ENCODE measurements around the gene CAMK2D. TPM values are rescaled to one million over a fixed set of nuclear protein-coding genes. Genes with fewer than 3 reads are reported as not detected.

CAMK2D gene
- total RNA-seq, 1 experiment from 2014 or later, result 21.5 TPM

DNA sequence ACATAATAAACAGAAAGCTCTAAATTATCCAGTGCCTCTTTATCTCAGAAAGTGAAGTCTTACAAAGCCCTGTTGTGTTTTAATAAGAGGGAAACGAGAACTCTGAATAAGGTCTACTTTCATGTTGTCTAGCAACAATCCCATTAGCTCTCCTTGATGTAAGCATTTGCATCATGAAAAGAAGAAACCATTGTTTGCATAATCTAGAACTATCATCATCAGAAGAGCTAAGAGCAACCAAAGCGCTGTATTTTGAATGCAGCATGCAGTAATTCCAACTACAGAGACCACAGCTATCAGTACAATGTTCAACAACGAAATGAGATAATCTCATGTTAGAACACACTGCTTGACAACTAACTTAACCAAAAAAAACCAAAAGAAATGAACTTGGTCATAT lies 257.1 kb downstream of the CAMK2D start:
- DNase-seq, result no peak
- Histone ChIP-seq H3K27me3 (ENCODE audit: control insufficient read depth, insufficient read depth, low read length) (no peaks in the 10 kb centered on the region), H3K4me3 (ENCODE audit: insufficient read depth, low read depth, low read length) (no peak overlapping the region), H3K36me3 (replicated peaks; ENCODE audit: control insufficient read depth, insufficient read depth, low read length) (no peaks in the 10 kb centered on the region)

DNA sequence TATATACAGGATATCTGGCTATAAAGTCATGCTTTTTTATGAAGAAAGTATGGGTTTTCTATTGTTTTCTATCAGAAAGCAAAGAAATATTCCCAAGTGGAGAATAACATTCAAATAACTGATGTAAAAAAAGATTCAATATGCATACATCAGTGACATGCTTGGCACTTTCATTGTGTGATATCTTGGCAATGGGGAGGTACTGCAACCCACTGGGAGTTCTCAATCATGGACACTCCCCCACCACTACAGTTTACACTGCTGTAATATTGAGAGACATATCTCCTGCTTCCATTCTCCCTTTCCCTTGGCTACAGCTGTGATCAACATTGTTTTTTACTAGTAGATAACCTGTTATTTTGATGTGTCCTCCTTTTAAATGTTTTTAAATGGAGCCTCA lies 257.8 kb downstream of the CAMK2D start:
- H3K36me3 ChIP-seq (replicated peaks; ENCODE audit: control insufficient read depth, insufficient read depth, low read length), result no peaks in the 10 kb centered on the region
- DNase-seq, result no peak
- no peak overlapping the region for H3K4me3 ChIP-seq (ENCODE audit: insufficient read depth, low read depth, low read length)
- H3K27me3 ChIP-seq (ENCODE audit: control insufficient read depth, insufficient read depth, low read length), result no peaks in the 10 kb centered on the region

GRCh38 chr4:113502906-113503305 lies 258.6 kb downstream of the CAMK2D start:
- no peak overlapping the region for H3K4me3 ChIP-seq (ENCODE audit: insufficient read depth, low read depth, low read length)
- no peaks in the 10 kb centered on the region for H3K36me3 ChIP-seq (replicated peaks; ENCODE audit: control insufficient read depth, insufficient read depth, low read length)
- no peaks in the 10 kb centered on the region for H3K27me3 ChIP-seq (ENCODE audit: control insufficient read depth, insufficient read depth, low read length)
- no peak for DNase-seq

- H3K27me3 ChIP-seq (ENCODE audit: control insufficient read depth, insufficient read depth, low read length), result no peaks in the 10 kb centered on the region
- DNase-seq, result no peak
- H3K36me3 ChIP-seq (replicated peaks; ENCODE audit: control insufficient read depth, insufficient read depth, low read length), result no peaks in the 10 kb centered on the region
- H3K4me3 ChIP-seq (ENCODE audit: insufficient read depth, low read depth, low read length), result no peak overlapping the region
These were observed 259.1 kb downstream of the CAMK2D start for GRCh38 chr4:113502476-113502875.

DNA sequence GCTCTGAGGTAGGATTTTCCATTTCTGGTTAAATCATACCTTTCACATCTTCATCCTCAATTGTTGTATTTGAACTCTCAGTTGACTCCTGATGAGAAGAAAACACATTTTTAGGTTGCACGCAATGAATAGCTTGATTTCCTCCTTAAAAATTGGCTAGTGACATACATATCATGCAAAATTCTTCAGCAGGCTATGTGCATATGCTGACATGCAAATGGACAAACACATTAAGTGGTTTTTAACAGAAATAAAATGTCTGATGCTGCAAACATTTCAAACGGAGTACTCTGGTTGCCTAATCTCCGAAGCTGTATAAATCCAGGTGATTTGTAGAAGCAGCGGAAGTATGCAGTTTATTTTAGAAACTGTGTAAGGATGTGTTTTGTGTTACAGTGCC lies 261.1 kb downstream of the CAMK2D start:
- no peaks in the 10 kb centered on the region; the same call in 1 of the 2 replicates for H3K36me3 ChIP-seq (replicated peaks; ENCODE audit: control insufficient read depth, insufficient read depth, low read length)
- H3K27me3 ChIP-seq (ENCODE audit: control insufficient read depth, insufficient read depth, low read length), result no peaks in the 10 kb centered on the region
- no peak overlapping the region for H3K4me3 ChIP-seq (ENCODE audit: insufficient read depth, low read depth, low read length)
- DNase-seq, result no peak

DNA sequence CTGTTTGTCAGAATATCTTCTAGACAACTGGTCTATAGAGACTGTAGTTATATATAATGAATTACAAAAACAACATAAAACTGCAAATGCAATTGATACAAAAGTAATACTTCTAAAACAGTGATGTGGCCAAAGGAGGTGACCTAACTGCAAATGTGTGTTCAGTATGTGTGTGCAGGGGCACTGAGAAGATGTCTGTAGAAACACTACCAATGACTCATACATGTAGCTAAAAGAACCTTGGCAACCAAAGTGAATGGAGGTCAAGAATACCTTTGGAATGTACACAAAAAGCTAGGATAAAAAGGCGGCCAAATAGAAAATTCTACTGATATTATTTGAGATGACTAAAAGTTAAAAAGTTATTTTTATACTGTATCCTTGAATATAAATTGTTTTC lies 261.8 kb downstream of the CAMK2D start:
- Histone ChIP-seq H3K27me3 (ENCODE audit: control insufficient read depth, insufficient read depth, low read length) (no peaks in the 10 kb centered on the region), H3K4me3 (ENCODE audit: insufficient read depth, low read depth, low read length) (no peak overlapping the region), H3K36me3 (replicated peaks; ENCODE audit: control insufficient read depth, insufficient read depth, low read length) (no peaks in the 10 kb centered on the region; the same call in 1 of the 2 replicates)
- DNase-seq, result no peak

- no peak for DNase-seq
- no peaks in the 10 kb centered on the region; the same call in 1 of the 2 replicates for H3K36me3 ChIP-seq (replicated peaks; ENCODE audit: control insufficient read depth, insufficient read depth, low read length)
- no peaks in the 10 kb centered on the region for H3K27me3 ChIP-seq (ENCODE audit: control insufficient read depth, insufficient read depth, low read length)
- no peak overlapping the region for H3K4me3 ChIP-seq (ENCODE audit: insufficient read depth, low read depth, low read length)
These were observed 262.4 kb downstream of the CAMK2D start for GRCh38 chr4:113499166-113499565.

DNA sequence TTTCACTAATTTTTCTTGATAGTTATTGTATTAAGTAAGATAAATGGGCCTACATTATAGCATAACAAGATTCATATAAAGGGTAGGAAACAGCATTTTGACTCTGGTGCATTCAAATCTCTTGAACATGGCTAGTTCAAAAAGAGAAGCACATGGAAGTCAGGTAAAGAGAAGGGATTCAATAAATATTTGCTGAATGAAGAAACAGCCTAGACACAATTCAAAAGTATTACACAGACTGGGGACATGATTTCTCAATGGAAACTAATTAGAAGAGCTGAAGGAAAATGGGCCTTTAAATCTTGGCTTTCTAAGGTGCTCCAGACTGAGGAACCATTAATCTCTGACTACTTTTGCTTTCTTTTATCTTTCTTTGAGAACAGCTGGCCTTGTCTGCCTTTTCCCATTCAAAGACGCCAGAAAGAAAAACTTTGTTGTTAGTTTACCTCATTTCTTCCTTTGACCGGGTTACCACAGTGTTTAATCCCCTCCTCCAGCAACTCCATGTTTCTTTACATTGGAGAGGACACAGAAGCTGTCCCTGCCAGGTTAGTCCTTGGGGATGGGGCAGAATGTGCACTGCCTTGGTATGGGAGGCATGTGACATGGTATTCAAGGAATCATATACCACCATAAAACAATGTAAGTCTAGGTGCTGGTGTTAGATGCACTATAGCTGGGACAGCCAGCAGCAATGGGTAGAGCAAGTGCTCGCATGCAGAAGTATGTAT lies 264.2 kb downstream of the CAMK2D start:
- DNase-seq, result no peak
- no peaks in the 10 kb centered on the region for H3K27me3 ChIP-seq (ENCODE audit: control insufficient read depth, insufficient read depth, low read length)
- no peak overlapping the region for H3K4me3 ChIP-seq (ENCODE audit: insufficient read depth, low read depth, low read length)
- H3K36me3 ChIP-seq (replicated peaks; ENCODE audit: control insufficient read depth, insufficient read depth, low read length), result no peaks in the 10 kb centered on the region; the same call in 1 of the 2 replicates

GRCh38 chr4:113496698-113497097 lies 264.8 kb downstream of the CAMK2D start:
- DNase-seq, result no peak
- H3K36me3 ChIP-seq (replicated peaks; ENCODE audit: control insufficient read depth, insufficient read depth, low read length), result no peaks in the 10 kb centered on the region; the same call in 1 of the 2 replicates
- no peaks in the 10 kb centered on the region for H3K27me3 ChIP-seq (ENCODE audit: control insufficient read depth, insufficient read depth, low read length)
- no peak overlapping the region for H3K4me3 ChIP-seq (ENCODE audit: insufficient read depth, low read depth, low read length)

- Histone ChIP-seq H3K4me3 (ENCODE audit: insufficient read depth, low read depth, low read length) (no peak overlapping the region), H3K36me3 (replicated peaks; ENCODE audit: control insufficient read depth, insufficient read depth, low read length) (no peaks in the 10 kb centered on the region; the same call in 1 of the 2 replicates), H3K27me3 (ENCODE audit: control insufficient read depth, insufficient read depth, low read length) (no peaks in the 10 kb centered on the region)
- no peak for DNase-seq
These were observed 265.7 kb downstream of the CAMK2D start for GRCh38 chr4:113495790-113496189.

DNA sequence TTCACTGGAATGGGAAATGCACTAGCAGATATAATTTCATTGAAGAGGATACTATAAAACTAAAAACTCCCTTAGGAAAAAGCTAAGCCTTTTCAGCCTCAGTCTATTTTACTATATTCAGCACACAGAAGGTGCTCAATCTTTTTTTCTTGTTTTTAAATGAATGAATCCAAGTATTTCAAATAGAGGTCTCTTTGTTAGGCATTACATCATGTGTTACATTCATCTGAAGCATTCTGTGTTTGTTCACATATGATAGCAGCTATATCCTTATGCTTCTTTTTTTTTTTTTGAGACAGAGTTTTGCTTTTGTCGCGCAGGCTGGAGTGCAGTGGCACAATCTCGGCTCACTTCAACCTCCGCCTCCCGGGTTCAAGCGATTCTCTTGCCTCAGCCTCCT lies 278.4 kb downstream of the CAMK2D start:
- no peak for DNase-seq
- no peak overlapping the region for H3K4me3 ChIP-seq (ENCODE audit: insufficient read depth, low read depth, low read length)

DNA sequence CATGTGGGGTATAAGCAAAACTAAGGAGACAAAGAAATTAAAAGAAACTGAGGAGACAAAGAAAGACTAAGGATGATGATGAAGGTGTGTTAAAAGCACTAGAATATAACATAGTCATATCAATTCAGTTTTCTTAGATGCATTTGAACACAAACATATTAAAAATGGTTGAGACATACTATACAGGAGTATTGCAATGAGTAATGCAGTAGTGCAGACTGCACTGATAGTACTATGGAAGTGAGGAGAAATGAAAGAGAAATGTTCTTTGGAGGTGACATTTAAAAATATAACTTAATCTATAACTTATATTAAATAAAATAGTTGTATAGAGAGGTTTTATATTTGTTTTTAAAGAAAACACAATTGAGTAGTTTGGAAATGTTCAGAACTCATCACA lies 279.2 kb downstream of the CAMK2D start:
- H3K27me3 ChIP-seq (ENCODE audit: control insufficient read depth, insufficient read depth, low read length), result no peaks in the 10 kb centered on the region
- DNase-seq, result no peak
- no peak overlapping the region for H3K4me3 ChIP-seq (ENCODE audit: insufficient read depth, low read depth, low read length)
- H3K36me3 ChIP-seq (replicated peaks; ENCODE audit: control insufficient read depth, insufficient read depth, low read length), result no peaks in the 10 kb centered on the region

More for the DNA sequence above, 278.4 kb downstream of the CAMK2D start:
- H3K36me3 ChIP-seq (replicated peaks; ENCODE audit: control insufficient read depth, insufficient read depth, low read length), result no peaks in the 10 kb centered on the region
- H3K27me3 ChIP-seq (ENCODE audit: control insufficient read depth, insufficient read depth, low read length), result no peaks in the 10 kb centered on the region

DNA sequence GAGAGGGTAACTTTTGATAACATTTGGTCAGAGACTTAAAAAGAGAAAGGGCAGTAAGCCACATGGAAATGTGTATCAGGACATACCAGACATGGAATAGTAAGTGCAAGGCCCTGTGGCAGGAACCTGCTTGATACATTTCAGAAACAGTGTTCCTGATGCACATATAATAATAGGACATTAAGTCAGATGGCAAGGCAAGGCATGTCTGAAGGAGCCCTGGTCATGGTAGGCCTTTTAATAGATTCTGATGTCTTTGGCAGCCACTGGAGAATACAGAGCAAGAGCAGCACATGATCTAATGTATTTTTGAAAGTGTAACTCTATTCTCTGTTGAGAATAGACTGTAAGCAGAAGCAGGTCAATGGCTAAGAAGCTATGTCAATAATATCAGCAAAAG lies 279.7 kb downstream of the CAMK2D start:
- Histone ChIP-seq H3K36me3 (replicated peaks; ENCODE audit: control insufficient read depth, insufficient read depth, low read length) (no peaks in the 10 kb centered on the region), H3K4me3 (ENCODE audit: insufficient read depth, low read depth, low read length) (no peak overlapping the region), H3K27me3 (ENCODE audit: control insufficient read depth, insufficient read depth, low read length) (no peaks in the 10 kb centered on the region)
- no peak for DNase-seq

DNA sequence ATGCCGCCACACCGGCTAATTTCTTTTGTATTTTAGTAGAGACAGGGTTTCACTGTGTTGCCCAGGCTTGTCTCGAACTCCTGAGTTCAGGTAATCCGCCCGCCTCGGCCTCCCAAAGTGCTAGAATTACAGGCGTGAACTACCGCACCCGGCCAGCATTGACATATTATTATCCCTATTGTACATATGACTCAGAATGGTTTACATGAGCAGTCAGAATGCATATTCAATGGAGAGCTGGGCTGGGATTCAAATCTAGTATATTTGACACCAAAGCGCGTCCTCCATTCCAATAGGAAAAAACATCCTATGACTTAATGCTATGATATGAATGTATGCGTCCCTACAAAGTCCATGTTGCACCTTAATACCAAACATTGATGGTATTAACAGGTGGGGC lies 281.4 kb downstream of the CAMK2D start:
- H3K36me3 ChIP-seq (replicated peaks; ENCODE audit: control insufficient read depth, insufficient read depth, low read length), result no peaks in the 10 kb centered on the region
- no peak for DNase-seq
- no peaks in the 10 kb centered on the region for H3K27me3 ChIP-seq (ENCODE audit: control insufficient read depth, insufficient read depth, low read length)
- H3K4me3 ChIP-seq (ENCODE audit: insufficient read depth, low read depth, low read length), result no peak overlapping the region

- Histone ChIP-seq H3K4me3 (ENCODE audit: insufficient read depth, low read depth, low read length) (no peak overlapping the region), H3K36me3 (replicated peaks; ENCODE audit: control insufficient read depth, insufficient read depth, low read length) (no peaks in the 10 kb centered on the region), H3K27me3 (ENCODE audit: control insufficient read depth, insufficient read depth, low read length) (no peaks in the 10 kb centered on the region)
- no peak for DNase-seq
These were observed 283.5 kb downstream of the CAMK2D start for GRCh38 chr4:113478032-113478431.

DNA sequence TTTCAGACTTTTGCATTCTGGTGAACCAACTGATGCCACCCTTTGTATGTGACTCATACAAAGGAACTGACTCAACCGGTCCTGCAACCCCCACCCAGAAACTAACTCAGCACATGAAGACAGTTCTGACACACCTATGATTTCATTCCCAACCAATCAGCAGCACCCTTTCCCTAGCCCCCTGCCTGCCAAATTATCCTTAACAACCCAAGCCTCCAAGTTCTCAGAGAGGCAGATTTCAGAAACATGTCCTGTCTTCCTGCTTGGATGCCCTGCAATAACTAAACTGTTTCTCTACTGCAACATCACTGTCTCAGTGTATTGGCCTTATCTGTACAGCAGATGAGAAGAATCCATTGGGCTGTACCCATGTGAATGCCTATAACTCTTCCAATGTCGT lies 284.7 kb downstream of the CAMK2D start:
- no peak overlapping the region for H3K4me3 ChIP-seq (ENCODE audit: insufficient read depth, low read depth, low read length)
- DNase-seq, result no peak
- H3K27me3 ChIP-seq (ENCODE audit: control insufficient read depth, insufficient read depth, low read length), result no peaks in the 10 kb centered on the region
- H3K36me3 ChIP-seq (replicated peaks; ENCODE audit: control insufficient read depth, insufficient read depth, low read length), result no peaks in the 10 kb centered on the region
